Measurements from ENCODE around the gene CIDEB. TPM values are rescaled to one million over a fixed set of nuclear protein-coding genes. Genes with fewer than 3 reads are reported as not detected.

Gene CIDEB
- total and polyA plus RNA-seq, 9 of the 15 experiments (the other 6 are each of a cell fraction or from before 2014, with no cell fraction given): 0.03 to 0.35 (median 0.09) TPM; not detected in 3

- TF ChIP-seq REST (IDR thresholded peaks at IDR 0.05; ENCODE audit: borderline replicate concordance): no peak
- no peak for TF ChIP-seq REST (CRISPR knock-in tag; IDR thresholded peaks at IDR 0.05; ENCODE audit: low read depth)
- TF ChIP-seq POLR2B (IDR thresholded peaks at IDR 0.05; ENCODE audit: low read depth, partially characterized antibody): no peak
- TF ChIP-seq NFE2L1 (tag; IDR thresholded peaks at IDR 0.05; ENCODE audit: borderline replicate concordance, low read depth): no peak
- no peak for TF ChIP-seq MEIS2 (IDR thresholded peaks at IDR 0.05; ENCODE audit: partially characterized antibody)
- no peak for TF ChIP-seq MLX (CRISPR knock-in tag; conservative IDR thresholded peaks at IDR 0.05)
- no peak for TF ChIP-seq SMARCA4 (IDR thresholded peaks at IDR 0.05)
- TF ChIP-seq JUN (IDR thresholded peaks at IDR 0.05; ENCODE audit: borderline replicate concordance, low read depth, low read length): no peak
- TF ChIP-seq JUN (CRISPR knock-in tag; IDR thresholded peaks at IDR 0.05; ENCODE audit: borderline replicate concordance): no peak
- no peak for TF ChIP-seq ZKSCAN1 (IDR thresholded peaks at IDR 0.05; ENCODE audit: low read depth, low read length)
- TF ChIP-seq ZNF316 (IDR thresholded peaks at IDR 0.05): no peak
- TF ChIP-seq FOXP1 (CRISPR knock-in tag; IDR thresholded peaks at IDR 0.05): no peak
- no peak for TF ChIP-seq RHOXF2B (CRISPR knock-in tag; conservative IDR thresholded peaks at IDR 0.05)
- no peak for TF ChIP-seq ZNF717 (CRISPR knock-in tag; IDR thresholded peaks at IDR 0.05)
Observed at GRCh38 chr14:24343795-24344660, 36.3 kb upstream of the CIDEB start (continued).

Data from K562 (cell line).